ENCODE data around the gene ANKRD13B.

Gene ANKRD13B

GRCh38 chr17:29582254-29582765 lies 10.6 kb upstream of the ANKRD13B start:
- Histone ChIP-seq H3K4me3 (ENCODE audit: low read depth in 1 of 2, low read length in 2 of 2) (no peak overlapping the region), H3K36me3 (ENCODE audit: control insufficient read depth in 1 of 2, insufficient read depth in 2 of 2, low read length in 2 of 2) (peaks cover 15 to 31% of the 10 kb centered on the region in 2 donors), H3K9ac (ENCODE audit: low read depth in 1 of 2, low read length in 2 of 2) (no peak overlapping the region), H3K27me3 (ENCODE audit: control insufficient read depth in 1 of 2, insufficient read depth in 2 of 2, low read length in 2 of 2) (no peaks in the 10 kb centered on the region), H3K4me1 (ENCODE audit: control insufficient read depth in 1 of 2, insufficient read depth in 2 of 2, low read length in 2 of 2) (peaks cover 12 to 19% of the 10 kb centered on the region in 2 donors), H3K27ac (ENCODE audit: low read depth, low read length) (no peak overlapping the region), H3K9me3 (ENCODE audit: control insufficient read depth in 1 of 2, low read length in 2 of 2) (no peaks in the 10 kb centered on the region)

GRCh38 chr17:29582772-29583171 lies 10.2 kb upstream of the ANKRD13B start:
- no peaks in the 10 kb centered on the region for H3K27me3 ChIP-seq (ENCODE audit: control insufficient read depth in 1 of 2, insufficient read depth in 2 of 2, low read length in 2 of 2)
- no peak overlapping the region for H3K4me3 ChIP-seq (ENCODE audit: low read depth in 1 of 2, low read length in 2 of 2)
- no peak overlapping the region for H3K27ac ChIP-seq (ENCODE audit: low read depth, low read length)
- no peaks in the 10 kb centered on the region for H3K9me3 ChIP-seq (ENCODE audit: control insufficient read depth in 1 of 2, low read length in 2 of 2)
- H3K36me3 ChIP-seq (ENCODE audit: control insufficient read depth in 1 of 2, insufficient read depth in 2 of 2, low read length in 2 of 2) = peaks cover 14 to 26% of the 10 kb centered on the region in 2 donors
- H3K9ac ChIP-seq (ENCODE audit: low read depth in 1 of 2, low read length in 2 of 2) = no peak overlapping the region
- peaks cover 14 to 23% of the 10 kb centered on the region in 2 donors for H3K4me1 ChIP-seq (ENCODE audit: control insufficient read depth in 1 of 2, insufficient read depth in 2 of 2, low read length in 2 of 2)

- Histone ChIP-seq H3K9me3 (ENCODE audit: control insufficient read depth in 1 of 2, low read length in 2 of 2) (no peaks in the 10 kb centered on the region), H3K4me1 (ENCODE audit: control insufficient read depth in 1 of 2, insufficient read depth in 2 of 2, low read length in 2 of 2) (peaks cover 23 to 31% of the 10 kb centered on the region in 2 donors), H3K27me3 (ENCODE audit: control insufficient read depth in 1 of 2, insufficient read depth in 2 of 2, low read length in 2 of 2) (no peaks in the 10 kb centered on the region), H3K9ac (ENCODE audit: low read depth in 1 of 2, low read length in 2 of 2) (no peak overlapping the region), H3K36me3 (ENCODE audit: control insufficient read depth in 1 of 2, insufficient read depth in 2 of 2, low read length in 2 of 2) (peaks cover 6 to 18% of the 10 kb centered on the region in 2 donors), H3K4me3 (ENCODE audit: low read depth in 1 of 2, low read length in 2 of 2) (no peak overlapping the region), H3K27ac (ENCODE audit: low read depth, low read length) (no peak overlapping the region)
Measured at GRCh38 chr17:29583324-29584248, 9.3 kb upstream of the ANKRD13B start.

- Histone ChIP-seq H3K4me1 (ENCODE audit: control insufficient read depth in 1 of 2, insufficient read depth in 2 of 2, low read length in 2 of 2) (peaks cover 23 to 31% of the 10 kb centered on the region in 2 donors), H3K27ac (ENCODE audit: low read depth, low read length) (peak overlapping the region; percentile 11)
Measured at GRCh38 chr17:29584452-29585079, 8.4 kb upstream of the ANKRD13B start.

GRCh38 chr17:29585080-29585751 lies 7.7 kb upstream of the ANKRD13B start:
- H3K4me1 ChIP-seq (ENCODE audit: control insufficient read depth in 1 of 2, insufficient read depth in 2 of 2, low read length in 2 of 2) = peaks cover 28 to 36% of the 10 kb centered on the region in 2 donors
- peaks cover 5 to 14% of the 10 kb centered on the region in 2 donors for H3K36me3 ChIP-seq (ENCODE audit: control insufficient read depth in 1 of 2, insufficient read depth in 2 of 2, low read length in 2 of 2)
- H3K27ac ChIP-seq (ENCODE audit: low read depth, low read length) = peak overlapping the region; percentile 22
- H3K4me3 ChIP-seq (ENCODE audit: low read depth in 1 of 2, low read length in 2 of 2) = peak overlapping the region in 1 of 2 donors; percentile 1
- H3K27me3 ChIP-seq (ENCODE audit: control insufficient read depth in 1 of 2, insufficient read depth in 2 of 2, low read length in 2 of 2) = no peaks in the 10 kb centered on the region
- H3K9ac ChIP-seq (ENCODE audit: low read depth in 1 of 2, low read length in 2 of 2) = no peak overlapping the region
- no peaks in the 10 kb centered on the region for H3K9me3 ChIP-seq (ENCODE audit: control insufficient read depth in 1 of 2, low read length in 2 of 2)

More at GRCh38 chr17:29584452-29585079, 8.4 kb upstream of the ANKRD13B start:
- no peaks in the 10 kb centered on the region for H3K9me3 ChIP-seq (ENCODE audit: control insufficient read depth in 1 of 2, low read length in 2 of 2)
- peaks cover 5 to 14% of the 10 kb centered on the region in 2 donors for H3K36me3 ChIP-seq (ENCODE audit: control insufficient read depth in 1 of 2, insufficient read depth in 2 of 2, low read length in 2 of 2)
- no peaks in the 10 kb centered on the region for H3K27me3 ChIP-seq (ENCODE audit: control insufficient read depth in 1 of 2, insufficient read depth in 2 of 2, low read length in 2 of 2)
- no peak overlapping the region for H3K9ac ChIP-seq (ENCODE audit: low read depth in 1 of 2, low read length in 2 of 2)
- H3K4me3 ChIP-seq (ENCODE audit: low read depth in 1 of 2, low read length in 2 of 2) = no peak overlapping the region

- H3K27me3 ChIP-seq (ENCODE audit: control insufficient read depth in 1 of 2, insufficient read depth in 2 of 2, low read length in 2 of 2) = no peaks in the 10 kb centered on the region
- H3K9ac ChIP-seq (ENCODE audit: low read depth in 1 of 2, low read length in 2 of 2) = no peak overlapping the region
- peaks cover 45 to 49% of the 10 kb centered on the region in 2 donors for H3K4me1 ChIP-seq (ENCODE audit: control insufficient read depth in 1 of 2, insufficient read depth in 2 of 2, low read length in 2 of 2)
- H3K4me3 ChIP-seq (ENCODE audit: low read depth in 1 of 2, low read length in 2 of 2) = no peak overlapping the region
- H3K9me3 ChIP-seq (ENCODE audit: control insufficient read depth in 1 of 2, low read length in 2 of 2) = no peaks in the 10 kb centered on the region
- H3K27ac ChIP-seq (ENCODE audit: low read depth, low read length) = no peak overlapping the region
- H3K36me3 ChIP-seq (ENCODE audit: control insufficient read depth in 1 of 2, insufficient read depth in 2 of 2, low read length in 2 of 2) = peaks cover 2 to 12% of the 10 kb centered on the region in 2 donors
Measured at GRCh38 chr17:29586676-29587469, 6.1 kb upstream of the ANKRD13B start.

- H3K27me3 ChIP-seq (ENCODE audit: control insufficient read depth in 1 of 2, insufficient read depth in 2 of 2, low read length in 2 of 2) = no peaks in the 10 kb centered on the region
- peaks cover 52 to 57% of the 10 kb centered on the region in 2 donors for H3K4me1 ChIP-seq (ENCODE audit: control insufficient read depth in 1 of 2, insufficient read depth in 2 of 2, low read length in 2 of 2)
- H3K9ac ChIP-seq (ENCODE audit: low read depth in 1 of 2, low read length in 2 of 2) = peak overlapping the region in 1 of 2 donors; percentile 68
- H3K27ac ChIP-seq (ENCODE audit: low read depth, low read length) = no peak overlapping the region
- H3K9me3 ChIP-seq (ENCODE audit: control insufficient read depth in 1 of 2, low read length in 2 of 2) = no peaks in the 10 kb centered on the region
- peaks cover 0 to 4% of the 10 kb centered on the region in 2 donors for H3K36me3 ChIP-seq (ENCODE audit: control insufficient read depth in 1 of 2, insufficient read depth in 2 of 2, low read length in 2 of 2)
- H3K4me3 ChIP-seq (ENCODE audit: low read depth in 1 of 2, low read length in 2 of 2) = peak overlapping the region in 1 of 2 donors; percentile 84
Measured at GRCh38 chr17:29587591-29587990, 5.3 kb upstream of the ANKRD13B start.

GRCh38 chr17:29588017-29588561 lies 4.8 kb upstream of the ANKRD13B start:
- no peaks in the 10 kb centered on the region for H3K36me3 ChIP-seq (ENCODE audit: control insufficient read depth in 1 of 2, insufficient read depth in 2 of 2, low read length in 2 of 2)
- H3K9ac ChIP-seq (ENCODE audit: low read depth in 1 of 2, low read length in 2 of 2) = peak overlapping the region; percentile 68 to 87
- H3K4me3 ChIP-seq (ENCODE audit: low read depth in 1 of 2, low read length in 2 of 2) = peak overlapping the region; percentile 84 to 89
- peaks cover 55 to 60% of the 10 kb centered on the region in 2 donors for H3K4me1 ChIP-seq (ENCODE audit: control insufficient read depth in 1 of 2, insufficient read depth in 2 of 2, low read length in 2 of 2)
- no peaks in the 10 kb centered on the region for H3K27me3 ChIP-seq (ENCODE audit: control insufficient read depth in 1 of 2, insufficient read depth in 2 of 2, low read length in 2 of 2)
- no peaks in the 10 kb centered on the region for H3K9me3 ChIP-seq (ENCODE audit: control insufficient read depth in 1 of 2, low read length in 2 of 2)
- no peak overlapping the region for H3K27ac ChIP-seq (ENCODE audit: low read depth, low read length)

All from duodenal mucosa (tissue), 2 donors.